Transverse colon (tissue), 4 donors: Measurements from ENCODE around the gene ORM1.

Experiments used
- EP300 ChIP-seq: sonication (generic); formaldehyde crosslinking; IDR thresholded peaks from one replicate; pipeline ENCODE4 v1.6.1; 2017; ENCODE audit warnings: antibody characterized with exemption, low read depth
- POLR2A ChIP-seq: fragments of 450-650 bp; IDR thresholded peaks from one replicate; pipeline ENCODE4 v1.6.1; 2016; ENCODE audit warnings: antibody characterized with exemption, mild to moderate bottlenecking, moderate library complexity
- POLR2AphosphoS5 ChIP-seq, 3 donors: sonication (generic); formaldehyde crosslinking; IDR thresholded peaks; one replicate each; pipeline ENCODE4 v1.6.1; 2016; ENCODE audit warnings: antibody characterized with exemption in 3 of 3
- TF ChIP-seq, protein P1 (sequence below), 5 experiments: fragments of 200-600 bp in 3 of 5; fragments of 450-650 bp in 2 of 5; sonication (generic) in 3 of 5; IDR thresholded peaks; 1 replicate in 2 of 5; 2 replicates in 3 of 5; pipeline ENCODE4 v1.5.1; 2016 to 2017; ENCODE audit warnings: antibody characterized with exemption in 5 of 5, inconsistent platforms in 3 of 5, mild to moderate bottlenecking in 2 of 5, moderate library complexity in 1 of 5

DNA sequence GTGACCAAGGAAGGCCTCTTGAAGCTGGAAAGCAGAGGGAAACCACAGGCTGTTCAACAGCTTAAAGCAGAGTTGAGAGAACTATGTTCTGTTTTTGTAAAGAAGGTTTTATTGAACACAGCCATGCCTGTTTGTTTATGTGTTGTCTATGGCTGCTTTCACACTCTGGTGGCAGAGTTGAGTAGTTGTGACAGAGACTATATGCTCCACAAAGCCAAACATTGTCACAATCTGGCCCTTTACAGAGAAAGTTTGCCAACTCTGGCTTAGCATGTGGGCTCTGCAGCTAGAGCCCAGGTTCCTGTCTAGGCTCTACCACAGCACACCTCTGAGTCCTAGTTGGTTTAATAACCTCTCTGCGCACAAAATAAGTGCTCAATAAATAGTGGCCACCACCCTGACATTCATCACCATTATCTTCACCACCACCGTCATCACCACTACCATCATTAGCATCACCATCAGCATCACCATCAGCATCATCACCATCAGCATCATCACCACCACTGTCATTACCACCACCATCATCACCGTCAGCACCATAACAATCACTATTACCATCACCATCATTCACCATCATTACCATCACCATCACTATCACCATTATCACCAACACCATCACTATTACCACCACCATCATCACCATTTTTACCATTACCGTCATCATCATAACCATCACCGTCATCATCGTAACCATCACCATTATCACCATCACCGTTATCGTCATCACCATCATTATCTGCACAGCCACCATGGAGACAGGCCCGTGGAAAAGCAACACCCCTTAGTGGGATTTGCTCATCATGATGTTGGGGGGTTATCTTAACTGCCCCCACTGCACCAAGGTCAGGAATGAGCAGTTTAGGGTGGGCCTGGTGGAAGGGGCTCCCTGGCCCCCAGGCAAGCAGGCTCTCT, 46.6 kb downstream of the ORM1 start:
- TF ChIP-seq, protein P1, sequence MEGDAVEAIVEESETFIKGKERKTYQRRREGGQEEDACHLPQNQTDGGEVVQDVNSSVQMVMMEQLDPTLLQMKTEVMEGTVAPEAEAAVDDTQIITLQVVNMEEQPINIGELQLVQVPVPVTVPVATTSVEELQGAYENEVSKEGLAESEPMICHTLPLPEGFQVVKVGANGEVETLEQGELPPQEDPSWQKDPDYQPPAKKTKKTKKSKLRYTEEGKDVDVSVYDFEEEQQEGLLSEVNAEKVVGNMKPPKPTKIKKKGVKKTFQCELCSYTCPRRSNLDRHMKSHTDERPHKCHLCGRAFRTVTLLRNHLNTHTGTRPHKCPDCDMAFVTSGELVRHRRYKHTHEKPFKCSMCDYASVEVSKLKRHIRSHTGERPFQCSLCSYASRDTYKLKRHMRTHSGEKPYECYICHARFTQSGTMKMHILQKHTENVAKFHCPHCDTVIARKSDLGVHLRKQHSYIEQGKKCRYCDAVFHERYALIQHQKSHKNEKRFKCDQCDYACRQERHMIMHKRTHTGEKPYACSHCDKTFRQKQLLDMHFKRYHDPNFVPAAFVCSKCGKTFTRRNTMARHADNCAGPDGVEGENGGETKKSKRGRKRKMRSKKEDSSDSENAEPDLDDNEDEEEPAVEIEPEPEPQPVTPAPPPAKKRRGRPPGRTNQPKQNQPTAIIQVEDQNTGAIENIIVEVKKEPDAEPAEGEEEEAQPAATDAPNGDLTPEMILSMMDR (IDR thresholded peaks at IDR 0.05) = no peak
- TF ChIP-seq POLR2AphosphoS5 (IDR thresholded peaks at IDR 0.05) (no peak), POLR2A (no peak), EP300 (no peak)
